ENCODE measurements around the gene C19orf25. TPM values are rescaled to one million over a fixed set of nuclear protein-coding genes. Genes with fewer than 3 reads are reported as not detected.

Gene C19orf25
- total and polyA plus RNA-seq, 2 of the 13 experiments (the other 11 are each of a cell fraction or from before 2014, with no cell fraction given): 14.2 to 32.4 TPM

- TF ChIP-seq ATF4 (CRISPR knock-in tag; IDR thresholded peaks at IDR 0.05) (no peak), ZBTB7B (CRISPR knock-in tag; IDR thresholded peaks at IDR 0.05) (no peak), IKZF4 (CRISPR knock-in tag; IDR thresholded peaks at IDR 0.05; ENCODE audit: borderline replicate concordance, low read depth, not compliant biosample characterization) (no peak)
- TF ChIP-seq, protein P1, sequence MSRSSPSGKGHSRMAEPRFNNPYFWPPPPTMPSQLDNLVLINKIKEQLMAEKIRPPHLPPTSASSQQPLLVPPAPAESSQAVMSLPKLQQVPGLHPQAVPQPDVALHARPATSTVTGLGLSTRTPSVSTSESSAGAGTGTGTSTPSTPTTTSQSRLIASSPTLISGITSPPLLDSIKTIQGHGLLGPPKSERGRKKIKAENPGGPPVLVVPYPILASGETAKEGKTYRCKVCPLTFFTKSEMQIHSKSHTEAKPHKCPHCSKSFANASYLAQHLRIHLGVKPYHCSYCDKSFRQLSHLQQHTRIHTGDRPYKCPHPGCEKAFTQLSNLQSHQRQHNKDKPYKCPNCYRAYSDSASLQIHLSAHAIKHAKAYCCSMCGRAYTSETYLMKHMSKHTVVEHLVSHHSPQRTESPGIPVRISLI (CRISPR knock-in tag; IDR thresholded peaks at IDR 0.05; ENCODE audit: borderline replicate concordance): no peak
Observed at GRCh38 chr19:1473085-1473851, 5.7 kb downstream of the C19orf25 start (continued).

GRCh38 chr19:1472231-1473084, 6.6 kb downstream of the C19orf25 start:
- Histone ChIP-seq H3K36me3 (replicated peaks in 1 of 2; ENCODE audit: control insufficient read depth in 1 of 2, insufficient read depth in 2 of 2, low read length in 2 of 2) (peaks cover 2 to 8% of the 10 kb centered on the region in 2 experiments; a peak in 3 of 5 replicates), H3K27me3 (ENCODE audit: control insufficient read depth in 1 of 2, insufficient read depth in 2 of 2, low read length in 2 of 2) (no peaks in the 10 kb centered on the region), H3K4me3 (replicated peaks in 1 of 3; ENCODE audit: insufficient read depth in 1 of 3, low read depth in 2 of 3, low read length in 3 of 3) (no peak overlapping the region), H4K20me1 (ENCODE audit: insufficient read depth, low read length) (peaks cover 12% of the 10 kb centered on the region), H2AFZ (ENCODE audit: low read length) (no peak overlapping the region), H3K27ac (ENCODE audit: extremely low read length, insufficient read depth, low read length) (no peak overlapping the region), H3K9me3 (ENCODE audit: low read length) (no peaks in the 10 kb centered on the region), H3K4me1 (ENCODE audit: insufficient read depth, low read length) (peaks cover 32% of the 10 kb centered on the region), H3K4me2 (ENCODE audit: low read depth, low read length) (no peak overlapping the region), H3K9ac (ENCODE audit: insufficient read depth, low read depth, low read length) (no peak overlapping the region), H3K79me2 (ENCODE audit: insufficient read depth, low read length) (peaks cover 6% of the 10 kb centered on the region)
- DNase-seq (ENCODE audit: low spot score) (no peak), ATAC-seq (no peak), FAIRE-seq (no peak)
- in situ Hi-C loops (cut with HindIII; ENCODE audit: extremely low pct_ligation_motif_present, low pct_unique_long_range_greater_than_20kb): no loop called here
- WGBS (ENCODE audit: low lambda C conversion rate): 88% methylated on average over 21 of the region's 44 CpGs
- POLR2A ChIA-PET: interaction anchor here (1.2 to 3.6 kb wide), 3 partner anchors 18 to 32 kb away, joined by 3 to 19 read pairs (median 3); partner anchors contain the start of genes PCSK4 and REEP6
- CTCF ChIA-PET (ENCODE audit: low intra/inter-chr PET ratio, low total read pairs): no interaction called here
- intact Hi-C loops (cut with micrococcal nuclease; ENCODE audit: unreplicated experiment): no loop called here
- BruUV-seq (replicated peaks): no TSS peak
- TF ChIP-seq TCF7L2 (IDR thresholded peaks at IDR 0.05; ENCODE audit: low read depth, low read length): no peak
- TF ChIP-seq ZKSCAN8 (CRISPR knock-in tag; IDR thresholded peaks at IDR 0.05; ENCODE audit: borderline replicate concordance): no peak
- TF ChIP-seq ZSCAN12 (CRISPR knock-in tag; IDR thresholded peaks at IDR 0.05): no peak
- TF ChIP-seq ZNF75D (CRISPR knock-in tag; IDR thresholded peaks at IDR 0.05; ENCODE audit: borderline replicate concordance): no peak
- no peak for TF ChIP-seq ZNF781 (CRISPR knock-in tag; IDR thresholded peaks at IDR 0.05; ENCODE audit: borderline replicate concordance, not compliant biosample characterization)
- TF ChIP-seq AGO2 (optimal IDR thresholded peaks at IDR 0.05; ENCODE audit: low read depth, low read length): peak; percentile 44
- TF ChIP-seq RORA (CRISPR knock-in tag; IDR thresholded peaks at IDR 0.05): no peak
- TF ChIP-seq, protein P2, sequence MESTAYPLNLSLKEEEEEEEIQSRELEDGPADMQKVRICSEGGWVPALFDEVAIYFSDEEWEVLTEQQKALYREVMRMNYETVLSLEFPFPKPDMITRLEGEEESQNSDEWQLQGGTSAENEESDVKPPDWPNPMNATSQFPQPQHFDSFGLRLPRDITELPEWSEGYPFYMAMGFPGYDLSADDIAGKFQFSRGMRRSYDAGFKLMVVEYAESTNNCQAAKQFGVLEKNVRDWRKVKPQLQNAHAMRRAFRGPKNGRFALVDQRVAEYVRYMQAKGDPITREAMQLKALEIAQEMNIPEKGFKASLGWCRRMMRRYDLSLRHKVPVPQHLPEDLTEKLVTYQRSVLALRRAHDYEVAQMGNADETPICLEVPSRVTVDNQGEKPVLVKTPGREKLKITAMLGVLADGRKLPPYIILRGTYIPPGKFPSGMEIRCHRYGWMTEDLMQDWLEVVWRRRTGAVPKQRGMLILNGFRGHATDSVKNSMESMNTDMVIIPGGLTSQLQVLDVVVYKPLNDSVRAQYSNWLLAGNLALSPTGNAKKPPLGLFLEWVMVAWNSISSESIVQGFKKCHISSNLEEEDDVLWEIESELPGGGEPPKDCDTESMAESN (CRISPR knock-in tag; conservative IDR thresholded peaks at IDR 0.05): no peak
- TF ChIP-seq ZBTB20 (CRISPR knock-in tag; IDR thresholded peaks at IDR 0.05; ENCODE audit: borderline replicate concordance, low read depth): no peak
- TF ChIP-seq KLF13 (CRISPR knock-in tag; IDR thresholded peaks at IDR 0.05): no peak
- TF ChIP-seq THAP7 (CRISPR knock-in tag; IDR thresholded peaks at IDR 0.05): no peak
